GM21360 (cell line): Measurements from ENCODE around the gene OR8G5.

Experiments used
- ATAC-seq: cut with Tn5 transposase; IDR thresholded peaks from one replicate; pipeline ENCODE4 v1.9.1; 2021; ENCODE audit warnings: mild to moderate bottlenecking, moderate library complexity; ENCODE audit not compliant: unreplicated experiment

Gene OR8G5

GRCh38 chr11:124285610-124286344, 29.6 kb downstream of the OR8G5 start:
- no peak for ATAC-seq

GRCh38 chr11:124294687-124295086, 38.5 kb downstream of the OR8G5 start:
- ATAC-seq: no peak

GRCh38 chr11:124296016-124296415, 39.8 kb downstream of the OR8G5 start:
- no peak for ATAC-seq

- no peak for ATAC-seq
Measured at GRCh38 chr11:124297921-124298320, 41.7 kb downstream of the OR8G5 start.

GRCh38 chr11:124301548-124301947, 45.4 kb downstream of the OR8G5 start:
- no peak for ATAC-seq

- ATAC-seq: no peak
Measured at GRCh38 chr11:124302347-124303125, 46.4 kb downstream of the OR8G5 start.

GRCh38 chr11:124307093-124307492, 50.9 kb downstream of the OR8G5 start:
- ATAC-seq: no peak

GRCh38 chr11:124310721-124311120, 54.5 kb downstream of the OR8G5 start:
- ATAC-seq: no peak

GRCh38 chr11:124311269-124311668, 55.1 kb downstream of the OR8G5 start:
- ATAC-seq: no peak

GRCh38 chr11:124311670-124312069, 55.5 kb downstream of the OR8G5 start:
- no peak for ATAC-seq

- no peak for ATAC-seq
Measured at GRCh38 chr11:124313131-124313530, 57.0 kb downstream of the OR8G5 start.

GRCh38 chr11:124313849-124314248, 57.7 kb downstream of the OR8G5 start, which contains the start of gene OR8D1:
Gene OR8D1 (minus strand): TSS chr11:124313949. CDS start chr11:124310766, 3,183 bp downstream.
- no peak for ATAC-seq

GRCh38 chr11:124315052-124315451, 58.9 kb downstream of the OR8G5 start:
- no peak for ATAC-seq
